ENCODE measurements around the gene GLP1R. TPM values are rescaled to one million over a fixed set of nuclear protein-coding genes. Genes with fewer than 3 reads are reported as not detected.

GLP1R gene
- total RNA-seq, 1 experiment from 2014 or later: not detected

DNA sequence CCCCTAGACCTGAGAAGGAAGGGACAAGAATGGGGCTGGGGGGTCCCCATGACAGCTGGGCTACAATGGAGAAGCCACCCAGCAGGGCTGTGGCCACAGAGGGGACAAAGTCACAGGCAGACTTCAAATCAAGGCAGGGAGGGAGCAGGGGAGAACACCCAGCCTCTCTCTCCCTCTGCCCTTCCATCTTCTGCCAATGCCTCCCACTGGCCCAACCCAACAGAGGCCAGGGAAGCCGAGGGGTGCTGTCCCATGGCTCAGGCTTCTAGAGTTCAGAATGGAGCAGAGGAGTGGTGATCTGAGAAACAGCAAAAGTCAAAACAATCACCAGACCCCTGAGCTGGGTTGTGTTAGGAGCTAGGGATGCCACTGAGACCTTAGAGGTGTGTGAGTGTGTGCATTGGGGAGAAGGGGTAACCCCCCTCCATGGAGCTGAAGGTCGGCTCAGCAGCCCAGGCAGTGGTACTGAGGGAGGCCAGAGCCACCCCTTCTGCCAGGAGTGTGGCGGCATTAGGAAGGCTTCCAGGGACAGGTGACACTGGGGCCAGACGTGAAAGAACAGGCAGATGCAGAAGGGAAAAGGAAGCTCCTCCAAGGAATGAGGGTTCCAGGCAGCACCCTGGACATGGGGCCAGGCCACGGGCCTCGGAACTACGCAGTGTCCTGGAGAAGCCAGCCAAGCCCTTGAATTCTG, 12.0 kb downstream of the GLP1R start:
- Histone ChIP-seq H3K4me3 (ENCODE audit: low read depth, low read length, poor library complexity, severe bottlenecking) (no peak overlapping the region), H3K9me3 (ENCODE audit: low read depth, low read length, poor library complexity, severe bottlenecking) (no peaks in the 10 kb centered on the region), H3K27ac (ENCODE audit: low read depth, low read length, poor library complexity, severe bottlenecking) (no peak overlapping the region), H3K4me1 (ENCODE audit: insufficient read depth, low read length, poor library complexity, severe bottlenecking) (no peaks in the 10 kb centered on the region), H3K36me3 (ENCODE audit: insufficient read depth, low read length, poor library complexity, severe bottlenecking) (no peaks in the 10 kb centered on the region), H3K27me3 (replicated peaks; ENCODE audit: insufficient read depth, low read depth, low read length, poor library complexity) (peaks cover 15% of the 10 kb centered on the region)
- intact Hi-C loops (cut with micrococcal nuclease; ENCODE audit: unreplicated experiment): no loop called here
- no TSS peak for BruUV-seq (replicated peaks)
- TF ChIP-seq EZH2 (IDR thresholded peaks at IDR 0.05; ENCODE audit: borderline replicate concordance, low read depth, low read length, poor library complexity, severe bottlenecking) (no peak), CTCF (conservative IDR thresholded peaks at IDR 0.05; ENCODE audit: low read depth, low read length) (no peak)
- POLR2A ChIA-PET (ENCODE audit: low non-redundant PET): no interaction called here
- DNase-seq (ENCODE audit: low spot score): no peak
- CTCF ChIA-PET: no interaction called here

GRCh38 chr6:39061182-39061581, 12.6 kb downstream of the GLP1R start:
- intact Hi-C loops (cut with micrococcal nuclease; ENCODE audit: unreplicated experiment): no loop called here
- POLR2A ChIA-PET (ENCODE audit: low non-redundant PET): no interaction called here
- no TSS peak for BruUV-seq (replicated peaks)

GRCh38 chr6:39061588-39061987, 13.0 kb downstream of the GLP1R start:
- TF ChIP-seq CTCF (conservative IDR thresholded peaks at IDR 0.05; ENCODE audit: low read depth, low read length) (no peak), EZH2 (IDR thresholded peaks at IDR 0.05; ENCODE audit: borderline replicate concordance, low read depth, low read length, poor library complexity, severe bottlenecking) (no peak)
- no peaks in the 10 kb centered on the region for H3K36me3 ChIP-seq (ENCODE audit: insufficient read depth, low read length, poor library complexity, severe bottlenecking)
- no TSS peak for BruUV-seq (replicated peaks)
- no peak overlapping the region for H3K4me3 ChIP-seq (ENCODE audit: low read depth, low read length, poor library complexity, severe bottlenecking)
- intact Hi-C loops (cut with micrococcal nuclease; ENCODE audit: unreplicated experiment): no loop called here
- no peak for DNase-seq (ENCODE audit: low spot score)
- H3K4me1 ChIP-seq (ENCODE audit: insufficient read depth, low read length, poor library complexity, severe bottlenecking): no peaks in the 10 kb centered on the region
- no peaks in the 10 kb centered on the region for H3K9me3 ChIP-seq (ENCODE audit: low read depth, low read length, poor library complexity, severe bottlenecking)
- POLR2A ChIA-PET (ENCODE audit: low non-redundant PET): interaction anchor here (1.0 kb wide), 1 partner anchor 128 kb away, joined by 5 read pairs; no protein-coding TSS in a partner anchor
- CTCF ChIA-PET: no interaction called here
- no peak overlapping the region for H3K27ac ChIP-seq (ENCODE audit: low read depth, low read length, poor library complexity, severe bottlenecking)
- peaks cover 16% of the 10 kb centered on the region for H3K27me3 ChIP-seq (replicated peaks; ENCODE audit: insufficient read depth, low read depth, low read length, poor library complexity)

More at GRCh38 chr6:39061182-39061581, 12.6 kb downstream of the GLP1R start:
- no peak for DNase-seq (ENCODE audit: low spot score)
- Histone ChIP-seq H3K4me1 (ENCODE audit: insufficient read depth, low read length, poor library complexity, severe bottlenecking) (no peaks in the 10 kb centered on the region), H3K9me3 (ENCODE audit: low read depth, low read length, poor library complexity, severe bottlenecking) (no peaks in the 10 kb centered on the region), H3K27me3 (replicated peaks; ENCODE audit: insufficient read depth, low read depth, low read length, poor library complexity) (peaks cover 16% of the 10 kb centered on the region), H3K36me3 (ENCODE audit: insufficient read depth, low read length, poor library complexity, severe bottlenecking) (no peaks in the 10 kb centered on the region), H3K27ac (ENCODE audit: low read depth, low read length, poor library complexity, severe bottlenecking) (no peak overlapping the region), H3K4me3 (ENCODE audit: low read depth, low read length, poor library complexity, severe bottlenecking) (no peak overlapping the region)
- CTCF ChIA-PET: no interaction called here
- TF ChIP-seq CTCF (conservative IDR thresholded peaks at IDR 0.05; ENCODE audit: low read depth, low read length) (no peak), EZH2 (IDR thresholded peaks at IDR 0.05; ENCODE audit: borderline replicate concordance, low read depth, low read length, poor library complexity, severe bottlenecking) (no peak)
